Natural killer cell treated with Interleukin-12 subunit alpha and Interleukin-12 subunit beta and Interleukin-15 and Interleukin-18, amount 100 ng/mL, for 72 hours (primary cell): ENCODE results near the gene BAX. TPM values are rescaled to one million over a fixed set of nuclear protein-coding genes. Genes with fewer than 3 reads are reported as not detected.

Source experiments
- ATAC-seq, 2 donors: fragments of 150-1000 bp; cut with Tn5 transposase in 1 of 2; sonication (Bioruptor Pico), chemical (Tn5 transposase) in 1 of 2; 2 replicates each; pipeline ENCODE4 v1.10.0; 2021
- DNase-seq: peaks from one replicate; pipeline ENCODE4 v3.0.0; 2022; ENCODE audit warnings: low spot score
- H3K27ac Mint-ChIP-seq, 2 donors: 1 replicate in 1 of 2; 2 replicates in 1 of 2; pipeline ENCODE4 v1.8.0; 2022; ENCODE audit warnings: mixed read lengths in 2 of 2, mild to moderate bottlenecking in 1 of 2, moderate library complexity in 1 of 2
- H3K27me3 Mint-ChIP-seq, 2 donors: 1 replicate in 1 of 2; 2 replicates in 1 of 2; pipeline ENCODE4 v1.8.0; 2022; ENCODE audit warnings: mixed read lengths in 2 of 2
- H3K36me3 Mint-ChIP-seq: one replicate; pipeline ENCODE4 v1.8.0; 2022; ENCODE audit warnings: mixed read lengths
- H3K4me1 Mint-ChIP-seq, 2 donors: 1 replicate in 1 of 2; 2 replicates in 1 of 2; pipeline ENCODE4 v1.8.0; 2022; ENCODE audit warnings: low read depth in 2 of 2, mixed read lengths in 2 of 2, mild to moderate bottlenecking in 1 of 2
- H3K4me3 Mint-ChIP-seq: one replicate; pipeline ENCODE4 v1.8.0; 2022; ENCODE audit warnings: mixed read lengths
- H3K9me3 Mint-ChIP-seq: 2 replicates; pipeline ENCODE4 v1.8.0; 2022; ENCODE audit warnings: mixed read lengths
- total RNA-seq, 2 donors: library from RNA; stranded (reverse); gene quantifications; one replicate each; pipeline ENCODE4 v1.2.3, GENCODE V29; 2022

BAX gene
- total RNA-seq, 2 donors from 2014 or later: 203 to 305 TPM

DNA sequence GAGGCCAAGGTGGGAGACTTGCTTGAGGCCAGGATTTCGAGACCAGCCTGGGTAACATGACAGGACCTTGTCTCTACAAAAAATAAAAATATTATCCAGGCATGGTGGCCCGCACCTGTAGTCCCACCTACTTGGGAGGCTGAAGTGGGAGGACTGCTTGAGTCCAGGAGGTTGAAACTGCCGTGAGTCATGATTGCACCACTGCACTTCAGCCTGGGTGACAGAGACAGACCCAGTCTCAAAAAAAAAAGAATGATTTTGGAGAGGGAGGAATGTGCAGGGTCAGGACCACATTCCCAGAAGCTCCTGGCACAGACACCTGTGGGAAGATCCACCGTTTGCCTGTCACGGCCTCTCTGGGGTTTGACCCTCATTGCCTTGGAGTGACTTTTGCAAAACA is 9.3 kb upstream of the BAX start:
- H3K4me1 Mint-ChIP-seq: no peaks in the 10 kb centered on the region
- H3K4me3 Mint-ChIP-seq: no peak overlapping the region
- ATAC-seq (no peak), DNase-seq (no peak)
- H3K36me3 Mint-ChIP-seq: no peaks in the 10 kb centered on the region
- no peaks in the 10 kb centered on the region for H3K27me3 Mint-ChIP-seq
- no peaks in the 10 kb centered on the region for H3K9me3 Mint-ChIP-seq
- H3K27ac Mint-ChIP-seq: no peak overlapping the region

DNA sequence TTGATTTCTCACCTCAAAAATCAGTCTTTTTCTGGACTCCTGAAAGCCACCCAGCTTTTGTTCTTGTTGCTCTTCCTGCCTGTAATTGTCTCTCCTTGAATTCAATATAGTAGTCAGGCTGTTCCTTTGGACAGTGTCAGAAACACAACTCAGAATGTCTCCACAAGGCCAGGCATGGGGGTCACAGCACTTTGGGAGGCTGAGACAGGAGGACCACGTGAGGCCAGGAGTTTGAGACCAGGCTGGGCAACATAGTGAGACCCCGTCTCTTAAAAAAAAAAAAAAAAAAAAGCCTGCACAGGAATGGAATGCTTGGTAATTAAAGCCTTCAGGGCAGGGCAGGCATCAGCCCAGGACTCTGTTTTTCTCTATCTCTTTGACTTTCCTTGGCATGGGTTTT is 8.9 kb upstream of the BAX start:
- Mint-ChIP-seq H3K27me3 (no peaks in the 10 kb centered on the region), H3K27ac (no peak overlapping the region), H3K4me3 (no peak overlapping the region), H3K36me3 (no peaks in the 10 kb centered on the region), H3K9me3 (no peaks in the 10 kb centered on the region), H3K4me1 (no peaks in the 10 kb centered on the region)
- ATAC-seq (no peak), DNase-seq (no peak)

DNA sequence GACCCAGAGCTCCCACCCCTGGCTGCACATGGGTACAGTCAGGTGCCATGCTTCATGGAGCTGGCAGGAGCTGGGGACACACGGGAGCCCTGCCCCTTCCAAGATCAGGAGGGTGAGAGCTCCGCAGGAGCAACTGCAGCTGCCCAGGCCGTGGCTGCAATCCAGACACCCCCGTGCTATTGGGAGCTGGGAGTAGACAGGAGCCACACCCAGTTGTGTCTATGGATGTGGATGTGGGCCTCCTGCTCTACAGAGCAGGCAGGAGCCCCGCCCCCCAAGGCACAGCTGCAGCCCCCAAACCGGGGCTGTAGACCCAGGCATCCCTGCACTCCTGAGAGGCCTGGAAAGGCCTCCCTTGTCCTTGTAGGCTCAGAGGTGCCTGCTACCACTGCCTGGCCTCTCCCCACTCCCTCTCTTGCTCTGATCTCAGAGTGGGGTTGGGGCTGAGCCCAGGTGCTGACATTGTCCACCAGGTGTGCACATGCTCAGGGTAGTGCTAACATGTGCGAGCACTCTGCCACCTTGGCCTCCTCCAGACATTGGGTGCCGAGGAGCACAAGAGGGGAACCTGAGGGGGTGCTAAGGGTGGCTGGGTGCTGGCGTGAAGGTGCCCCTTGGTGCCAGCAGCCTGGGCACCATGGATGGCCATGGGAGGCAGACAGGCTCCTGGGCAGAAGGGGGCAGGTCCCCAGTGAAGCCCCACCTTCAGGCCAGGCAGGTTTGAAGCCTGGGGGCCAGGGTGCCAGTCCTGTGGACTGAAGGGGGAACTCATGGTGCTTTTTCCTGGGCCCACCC is 8.0 kb upstream of the BAX start:
- no peaks in the 10 kb centered on the region for H3K4me1 Mint-ChIP-seq
- H3K4me3 Mint-ChIP-seq: no peak overlapping the region
- no peaks in the 10 kb centered on the region for H3K9me3 Mint-ChIP-seq
- ATAC-seq: peak; percentile 6 to 46
- no peaks in the 10 kb centered on the region for H3K27me3 Mint-ChIP-seq
- no peak for DNase-seq
- H3K36me3 Mint-ChIP-seq: no peaks in the 10 kb centered on the region
- H3K27ac Mint-ChIP-seq: no peak overlapping the region

DNA sequence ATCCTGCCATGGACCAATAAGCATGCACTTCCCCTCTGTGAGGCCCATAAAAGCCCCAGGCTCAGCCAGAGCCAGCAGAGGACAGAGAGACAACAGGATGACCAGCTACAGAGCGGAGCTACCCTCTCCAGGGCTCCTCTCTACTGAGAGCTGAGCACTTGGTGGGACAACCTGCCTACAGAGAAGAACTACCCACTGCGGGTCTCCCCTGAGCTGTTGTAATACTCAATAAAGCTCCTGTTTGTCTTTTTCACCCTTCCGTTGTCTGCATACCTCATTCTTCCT is 7.5 kb upstream of the BAX start:
- Mint-ChIP-seq H3K27me3 (no peaks in the 10 kb centered on the region), H3K4me3 (no peak overlapping the region), H3K36me3 (no peaks in the 10 kb centered on the region), H3K27ac (no peak overlapping the region), H3K4me1 (no peaks in the 10 kb centered on the region), H3K9me3 (no peaks in the 10 kb centered on the region)
- peak in 1 of 2 donors; percentile 32 for ATAC-seq
- no peak for DNase-seq

DNA sequence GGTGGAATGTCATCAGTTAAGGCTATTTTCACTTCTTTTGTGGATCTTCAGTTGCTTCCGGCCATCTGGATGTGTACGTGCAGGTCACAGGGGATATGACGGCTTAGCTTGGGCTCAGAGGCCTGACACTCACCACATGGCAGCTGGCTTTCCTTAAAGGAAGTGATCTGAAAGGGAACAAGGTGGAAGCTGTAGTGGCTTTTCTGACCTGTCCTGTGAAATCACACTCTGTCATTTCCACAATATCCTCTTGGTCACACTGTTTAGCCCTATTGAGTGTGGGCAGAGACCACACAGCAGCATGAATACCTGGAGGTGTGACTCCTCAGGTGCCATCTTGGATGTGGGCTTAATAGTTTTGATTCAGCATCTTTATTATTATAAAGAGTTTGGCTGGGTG is 4.5 kb upstream of the BAX start:
- Mint-ChIP-seq H3K9me3 (no peaks in the 10 kb centered on the region), H3K4me3 (no peak overlapping the region), H3K27ac (no peak overlapping the region), H3K36me3 (no peaks in the 10 kb centered on the region), H3K4me1 (peaks cover 5 to 6% of the 10 kb centered on the region in 2 donors), H3K27me3 (no peaks in the 10 kb centered on the region)
- DNase-seq (no peak), ATAC-seq (no peak)

DNA sequence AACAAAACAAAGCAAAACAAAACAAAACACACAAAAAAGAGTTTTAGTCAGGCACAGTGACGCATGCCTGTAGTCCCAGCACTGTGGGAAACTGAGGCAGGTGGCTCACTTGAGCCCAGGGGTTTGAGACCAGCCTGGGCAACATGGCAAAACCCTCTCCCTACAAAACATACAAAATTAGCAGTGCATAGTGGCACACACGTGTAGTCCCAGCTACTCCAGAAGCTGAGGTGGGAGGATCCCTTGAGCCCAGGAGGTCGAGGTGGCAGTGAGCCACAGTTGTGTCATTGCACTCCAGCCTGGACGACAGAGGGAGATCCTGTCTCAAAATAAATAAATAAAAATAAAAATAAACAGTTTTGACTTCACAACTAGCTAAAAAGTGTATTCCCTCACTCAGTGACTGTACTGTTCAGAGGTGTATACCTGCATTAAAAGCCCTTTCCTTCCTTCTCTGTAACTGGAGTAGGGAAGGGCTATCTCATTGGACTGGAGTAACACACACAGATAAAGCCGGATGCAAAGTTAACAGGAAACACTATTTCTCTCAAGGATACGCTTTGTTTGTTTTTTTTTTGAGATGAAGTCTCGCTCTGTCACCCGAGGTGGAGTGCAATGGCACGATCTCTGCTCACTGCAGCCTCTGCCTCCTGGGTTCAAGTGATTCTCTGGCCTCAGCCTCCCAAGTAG is 3.7 kb upstream of the BAX start:
- DNase-seq: no peak
- Mint-ChIP-seq H3K9me3 (no peaks in the 10 kb centered on the region), H3K36me3 (no peaks in the 10 kb centered on the region), H3K27ac (no peak overlapping the region), H3K4me3 (no peak overlapping the region), H3K27me3 (no peaks in the 10 kb centered on the region), H3K4me1 (peaks cover 9 to 11% of the 10 kb centered on the region in 2 donors)
- no peak for ATAC-seq

DNA sequence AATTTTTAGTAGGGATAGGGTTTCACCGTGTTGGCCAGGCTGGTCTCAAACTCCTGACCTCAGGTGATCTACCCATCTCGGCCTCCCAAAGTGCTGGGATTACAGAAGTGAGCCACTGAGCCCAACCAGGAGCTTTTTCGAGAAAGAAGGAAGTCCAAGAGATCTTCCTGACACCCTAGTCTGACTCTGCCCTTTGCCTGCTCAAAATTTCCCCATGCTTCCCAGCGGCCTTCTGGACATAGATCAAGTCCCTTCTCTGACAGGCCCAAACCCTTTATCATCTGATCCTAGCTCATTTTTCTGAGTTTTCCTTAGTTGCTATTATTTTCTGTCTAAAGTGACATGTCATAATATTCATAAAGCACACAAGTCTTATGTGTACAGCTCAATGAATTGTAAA is 1.5 kb upstream of the BAX start:
- Mint-ChIP-seq H3K27me3 (no peaks in the 10 kb centered on the region), H3K27ac (peak overlapping the region in 1 of 2 donors; percentile 87), H3K4me1 (peaks cover 12 to 20% of the 10 kb centered on the region in 2 donors), H3K9me3 (no peaks in the 10 kb centered on the region), H3K36me3 (no peaks in the 10 kb centered on the region), H3K4me3 (no peak overlapping the region)
- ATAC-seq (no peak), DNase-seq (no peak)

DNA sequence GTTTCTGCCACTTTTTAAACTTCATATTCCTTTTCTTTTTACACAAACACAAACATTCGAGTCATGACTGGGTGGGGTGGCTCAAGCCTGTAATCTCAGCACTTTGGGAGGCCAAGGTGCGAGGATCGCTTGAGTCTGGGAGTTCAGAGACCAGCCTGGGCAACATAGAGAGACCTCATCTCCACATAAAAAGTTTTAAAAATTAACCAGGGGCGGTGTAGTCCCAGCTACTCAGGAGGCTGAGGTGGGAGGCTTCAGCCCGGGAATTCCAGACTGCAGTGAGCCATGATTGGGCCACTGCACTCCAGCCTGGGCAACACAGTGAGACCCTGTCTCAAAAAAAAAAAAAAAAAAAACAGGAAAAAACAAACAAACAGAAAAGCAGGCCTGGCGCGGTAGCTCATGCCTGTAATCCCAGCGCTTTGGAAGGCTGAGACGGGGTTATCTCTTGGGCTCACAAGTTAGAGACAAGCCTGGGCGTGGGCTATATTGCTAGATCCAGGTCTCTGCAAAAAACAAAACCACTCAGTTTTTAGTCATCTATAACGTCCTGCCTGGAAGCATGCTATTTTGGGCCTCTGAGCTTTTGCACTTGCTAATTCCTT is 583 bp upstream of the BAX start:
- Mint-ChIP-seq H3K36me3 (no peaks in the 10 kb centered on the region), H3K9me3 (no peaks in the 10 kb centered on the region), H3K4me1 (peaks cover 16 to 24% of the 10 kb centered on the region in 2 donors), H3K4me3 (peak overlapping the region; percentile 90), H3K27ac (peak overlapping the region; percentile 85 to 87), H3K27me3 (no peaks in the 10 kb centered on the region)
- ATAC-seq (no peak), DNase-seq (no peak)

DNA sequence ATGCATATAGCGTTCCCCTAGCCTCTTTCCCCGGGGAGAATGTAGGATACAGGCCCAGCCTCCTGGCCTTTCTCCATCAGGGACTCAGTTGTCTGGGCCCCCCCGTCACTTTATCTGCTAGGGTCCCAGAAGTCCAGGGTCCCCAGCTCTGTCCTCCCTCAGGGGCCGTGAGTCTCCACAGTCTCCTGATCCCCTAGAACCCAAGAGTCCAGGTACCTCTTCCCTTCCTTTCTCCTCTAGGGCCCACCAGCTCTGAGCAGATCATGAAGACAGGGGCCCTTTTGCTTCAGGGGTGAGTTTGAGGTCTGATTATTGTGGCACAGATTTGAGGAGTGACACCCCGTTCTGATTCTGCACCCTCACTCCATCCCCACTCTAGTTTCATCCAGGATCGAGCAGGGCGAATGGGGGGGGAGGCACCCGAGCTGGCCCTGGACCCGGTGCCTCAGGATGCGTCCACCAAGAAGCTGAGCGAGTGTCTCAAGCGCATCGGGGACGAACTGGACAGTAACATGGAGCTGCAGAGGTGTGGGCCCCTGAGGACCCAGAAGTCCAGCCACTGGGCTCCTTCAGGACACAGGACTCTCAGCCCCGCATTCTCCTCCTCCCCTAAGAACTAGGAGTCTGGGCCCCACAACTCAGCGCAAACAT is 758 bp downstream of the BAX start:
- DNase-seq (no peak), ATAC-seq (no peak)
- Mint-ChIP-seq H3K27ac (peak overlapping the region; percentile 85 to 90), H3K4me1 (peaks cover 16 to 24% of the 10 kb centered on the region in 2 donors), H3K27me3 (no peaks in the 10 kb centered on the region), H3K36me3 (no peaks in the 10 kb centered on the region), H3K9me3 (no peaks in the 10 kb centered on the region), H3K4me3 (peak overlapping the region; percentile 85)

DNA sequence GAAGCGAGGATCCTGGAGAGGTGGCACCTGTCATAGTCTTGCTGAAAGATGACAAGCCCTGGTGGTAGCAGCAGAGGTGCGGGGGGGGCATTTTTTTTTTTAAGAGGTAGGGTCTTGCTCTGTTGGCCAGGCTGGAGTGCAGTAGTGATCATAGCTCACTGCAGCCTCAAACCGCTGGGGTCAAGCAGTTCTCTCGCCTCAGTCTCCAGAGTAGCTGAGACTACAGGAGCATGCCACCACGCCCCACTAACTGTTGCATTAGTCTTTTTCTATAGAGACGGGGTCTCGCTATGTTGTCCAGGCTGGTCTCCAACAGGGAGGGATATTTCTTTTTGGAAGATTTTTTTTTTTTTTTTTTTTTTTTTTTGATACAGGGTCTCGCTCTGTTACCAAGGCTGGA is 3.3 kb downstream of the BAX start:
- no peak for ATAC-seq
- H3K4me3 Mint-ChIP-seq: no peak overlapping the region
- peaks cover 31 to 41% of the 10 kb centered on the region in 2 donors for H3K4me1 Mint-ChIP-seq
- H3K27me3 Mint-ChIP-seq: no peaks in the 10 kb centered on the region
- H3K36me3 Mint-ChIP-seq: no peaks in the 10 kb centered on the region
- no peak for DNase-seq
- no peak overlapping the region for H3K27ac Mint-ChIP-seq
- H3K9me3 Mint-ChIP-seq: no peaks in the 10 kb centered on the region

DNA sequence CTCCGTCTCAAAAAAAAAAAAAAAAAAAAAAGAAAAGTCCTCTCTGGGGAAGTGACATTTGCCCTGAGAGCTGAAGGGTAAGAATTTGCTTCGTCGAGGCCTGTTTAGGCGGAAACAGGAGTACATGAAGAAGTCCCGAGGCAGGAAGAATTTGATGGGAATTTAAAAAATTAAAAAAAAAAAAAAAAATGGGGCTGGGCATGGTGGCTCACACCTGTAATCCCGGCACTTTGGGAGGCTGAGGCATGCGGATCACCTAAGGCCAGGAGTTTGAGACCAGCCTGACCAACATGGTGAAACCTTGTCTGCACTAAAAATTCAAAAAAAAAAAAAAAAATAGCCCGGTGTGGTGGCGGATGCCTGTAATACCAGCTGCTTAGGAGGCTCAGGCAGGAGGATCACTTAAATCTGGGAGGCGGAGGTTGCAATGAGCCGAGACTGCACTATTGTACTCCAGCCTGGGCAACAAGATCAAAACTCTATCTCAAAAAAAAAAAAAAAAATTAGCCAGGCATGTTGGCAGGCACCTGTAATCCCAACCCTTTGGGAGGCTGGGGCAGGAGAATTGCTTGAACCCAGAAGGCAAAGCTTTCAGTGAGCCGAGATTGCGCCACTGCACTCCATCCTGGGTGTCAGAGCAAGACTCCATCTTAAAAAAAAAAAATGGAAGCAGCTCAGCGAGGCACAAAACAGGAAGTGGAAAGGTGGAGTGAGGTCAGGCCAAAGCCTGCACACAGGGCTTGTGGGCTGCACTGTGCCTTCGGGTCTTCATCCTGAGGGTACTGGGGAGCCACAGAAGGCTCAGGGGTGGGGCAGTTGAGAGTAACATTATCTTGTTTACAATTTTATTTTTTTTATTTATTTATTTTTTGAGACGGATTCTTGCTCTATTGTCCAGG is 4.9 kb downstream of the BAX start:
- Mint-ChIP-seq H3K9me3 (no peaks in the 10 kb centered on the region), H3K27ac (no peak overlapping the region), H3K27me3 (no peaks in the 10 kb centered on the region), H3K36me3 (no peaks in the 10 kb centered on the region), H3K4me1 (peaks cover 42 to 50% of the 10 kb centered on the region in 2 donors), H3K4me3 (no peak overlapping the region)
- no peak for DNase-seq
- ATAC-seq: no peak

DNA sequence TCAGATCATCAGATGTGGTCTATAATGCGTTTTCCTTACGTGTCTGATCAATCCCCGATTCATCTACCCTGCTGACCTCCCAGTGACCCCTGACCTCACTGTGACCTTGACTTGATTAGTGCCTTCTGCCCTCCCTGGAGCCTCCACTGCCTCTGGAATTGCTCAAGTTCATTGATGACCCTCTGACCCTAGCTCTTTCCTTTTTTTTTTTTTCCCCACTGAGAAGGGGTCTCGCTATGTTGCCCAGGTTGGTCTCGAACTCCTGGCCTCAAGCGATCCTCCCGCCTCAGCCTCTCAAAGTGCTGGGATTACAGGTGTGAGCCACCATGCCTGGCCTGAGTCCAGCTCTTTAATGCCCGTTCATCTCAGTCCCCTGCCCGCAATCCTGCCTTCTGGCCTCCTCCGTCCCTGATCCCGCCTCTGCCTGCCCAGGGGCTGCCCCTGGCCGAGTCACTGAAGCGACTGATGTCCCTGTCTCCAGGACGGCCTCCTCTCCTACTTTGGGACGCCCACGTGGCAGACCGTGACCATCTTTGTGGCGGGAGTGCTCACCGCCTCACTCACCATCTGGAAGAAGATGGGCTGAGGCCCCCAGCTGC is 6.5 kb downstream of the BAX start:
- peaks cover 1% of the 10 kb centered on the region for H3K36me3 Mint-ChIP-seq
- DNase-seq (no peak), ATAC-seq (no peak)
- H3K27me3 Mint-ChIP-seq: no peaks in the 10 kb centered on the region
- peak overlapping the region; percentile 98 to 99 for H3K27ac Mint-ChIP-seq
- peaks cover 50 to 58% of the 10 kb centered on the region in 2 donors for H3K4me1 Mint-ChIP-seq
- H3K9me3 Mint-ChIP-seq: no peaks in the 10 kb centered on the region
- no peak overlapping the region for H3K4me3 Mint-ChIP-seq

DNA sequence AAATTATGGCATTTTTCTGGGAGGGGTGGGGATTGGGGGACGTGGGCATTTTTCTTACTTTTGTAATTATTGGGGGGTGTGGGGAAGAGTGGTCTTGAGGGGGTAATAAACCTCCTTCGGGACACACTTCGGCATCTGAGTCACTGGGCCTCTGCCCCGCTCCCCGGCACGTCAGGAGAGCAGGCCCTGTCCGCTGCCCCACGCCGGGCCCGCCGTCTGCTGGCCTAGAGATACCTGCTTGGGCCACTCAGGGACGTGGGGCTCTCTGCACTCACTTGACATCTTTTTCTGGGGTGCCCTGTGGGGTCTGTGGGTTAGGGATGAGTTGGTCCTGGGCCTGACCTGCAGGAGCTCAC is 7.0 kb downstream of the BAX start:
- H3K27me3 Mint-ChIP-seq: no peaks in the 10 kb centered on the region
- H3K27ac Mint-ChIP-seq: peak overlapping the region; percentile 98 to 99
- no peaks in the 10 kb centered on the region for H3K9me3 Mint-ChIP-seq
- peak overlapping the region; percentile 100 for H3K4me3 Mint-ChIP-seq
- peaks cover 6% of the 10 kb centered on the region for H3K36me3 Mint-ChIP-seq
- peaks cover 54 to 60% of the 10 kb centered on the region in 2 donors for H3K4me1 Mint-ChIP-seq
- no peak for DNase-seq
- no peak for ATAC-seq
